B cell (primary cell): ENCODE measurements around the gene BTBD1. TPM values are rescaled to one million over a fixed set of nuclear protein-coding genes. Genes with fewer than 3 reads are reported as not detected.

Experiments used
- ATAC-seq: fragments of 200-7000 bp; cut with Tn5 transposase; one replicate; pipeline ENCODE4 v1.10.0; 2021; ENCODE audit warnings: low read depth, mild to moderate bottlenecking, moderate number of reproducible peaks, moderate library complexity
- CTCF ChIA-PET: fragments of 350-600 bp; sonication (Branson Sonifier 250); formaldehyde crosslinking; loops from one replicate; lab custom pipeline; 2021; ENCODE audit warnings: antibody characterized with exemption, inconsistent platforms; lab: Charles Lee
- POLR2A ChIA-PET: fragments of 350-600 bp; sonication (Branson Sonifier 250); formaldehyde crosslinking; loops from one replicate; lab custom pipeline; 2021; ENCODE audit warnings: antibody characterized with exemption; lab: Charles Lee
- DNase-seq: peaks from one replicate; pipeline ENCODE4 v3.0.0; 2013
- H2AFZ ChIP-seq: 2 replicates; pipeline ENCODE4 v1.6.1; 2012; ENCODE audit warnings: mild to moderate bottlenecking, low read depth, low read length; ENCODE audit not compliant: insufficient read depth, poor library complexity, severe bottlenecking
- H3K27ac ChIP-seq, 2 donors: 1 replicate in 1 of 2; 2 replicates in 1 of 2; pipeline ENCODE4 v1.5.1; 2012 to 2013; ENCODE audit warnings: low read length in 2 of 2, mild to moderate bottlenecking in 2 of 2, moderate library complexity in 1 of 2
- H3K27me3 ChIP-seq, 4 experiments: fragments of 200-600 bp in 1 of 4; sonication (generic) in 1 of 4; replicated peaks in 1 of 4; 1 replicate in 2 of 4; 2 replicates in 2 of 4; pipeline versions ENCODE4 v1.6.1 to v1.7.0; 2013 to 2016; ENCODE audit warnings: low read length in 3 of 4, mild to moderate bottlenecking in 2 of 4, mixed read lengths in 1 of 4, moderate library complexity in 1 of 4; ENCODE audit not compliant: insufficient read depth in 4 of 4, control insufficient read depth in 3 of 4; ENCODE audit errors: control extremely low read depth in 1 of 4
- H3K36me3 ChIP-seq, 2 experiments: replicated peaks in 1 of 2; 1 replicate in 1 of 2; 2 replicates in 1 of 2; pipeline versions ENCODE4 v1.6.1 to v1.7.1; 2013; ENCODE audit warnings: low read length in 1 of 2; ENCODE audit not compliant: insufficient read depth in 2 of 2, control insufficient read depth in 1 of 2; ENCODE audit errors: control extremely low read depth in 1 of 2, extremely low read depth in 1 of 2
- H3K4me1 ChIP-seq, 2 donors: fragments of 200-600 bp in 1 of 2; sonication (generic) in 1 of 2; 1 replicate in 1 of 2; 2 replicates in 1 of 2; pipeline versions ENCODE4 v1.5.1 to v1.6.1; 2013 to 2017; ENCODE audit warnings: low read length in 2 of 2; ENCODE audit not compliant: control insufficient read depth in 2 of 2, insufficient read depth in 2 of 2
- H3K4me2 ChIP-seq: replicated peaks from 2 replicates; pipeline ENCODE3; 2012; ENCODE audit warnings: mild to moderate bottlenecking, low read depth, low read length; ENCODE audit not compliant: poor library complexity, severe bottlenecking
- H3K4me3 ChIP-seq, 5 experiments: fragments of 200-600 bp in 1 of 5; sonication (generic) in 1 of 5; 1 replicate in 3 of 5; 2 replicates in 2 of 5; pipeline versions ENCODE4 v1.5.1 to v1.7.0; 2011 to 2016; ENCODE audit warnings: low read length in 4 of 5, mild to moderate bottlenecking in 4 of 5, low read depth in 2 of 5, control low read depth in 1 of 5, moderate library complexity in 1 of 5; ENCODE audit not compliant: insufficient read depth in 1 of 5; ENCODE audit errors: control extremely low read depth in 1 of 5, extremely low read depth in 1 of 5
- H3K79me2 ChIP-seq: fragments of 200-600 bp; sonication (generic); one replicate; pipeline ENCODE4 v1.6.0; 2016; ENCODE audit warnings: low read length; ENCODE audit not compliant: control insufficient read depth, insufficient read depth
- H3K9ac ChIP-seq: fragments of 200-600 bp; sonication (generic); 2 replicates; pipeline ENCODE4 v1.6.1; 2017; ENCODE audit warnings: mild to moderate bottlenecking, low read length, moderate library complexity
- H3K9me3 ChIP-seq, 3 donors: one replicate each; pipeline versions ENCODE4 v1.6.1 to v1.7.1; 2013; ENCODE audit warnings: low read length in 2 of 3; ENCODE audit not compliant: control insufficient read depth in 2 of 3, insufficient read depth in 1 of 3; ENCODE audit errors: control extremely low read depth in 1 of 3
- H4K20me1 ChIP-seq: 2 replicates; pipeline ENCODE4 v1.6.0; 2012; ENCODE audit warnings: mild to moderate bottlenecking, low read length; ENCODE audit not compliant: insufficient read depth, control insufficient read depth, poor library complexity, severe bottlenecking
- H3K27ac Mint-ChIP-seq: one replicate; pipeline ENCODE4 v1.8.0; 2021; ENCODE audit warnings: mixed read lengths
- H3K27me3 Mint-ChIP-seq: one replicate; pipeline ENCODE4 v1.8.0; 2021; ENCODE audit warnings: mixed read lengths
- H3K4me1 Mint-ChIP-seq: one replicate; pipeline ENCODE4 v1.8.0; 2021; ENCODE audit warnings: mixed read lengths
- H3K4me3 Mint-ChIP-seq: one replicate; pipeline ENCODE4 v1.8.0; 2021; ENCODE audit warnings: mixed read lengths
- H3K9me3 Mint-ChIP-seq: one replicate; pipeline ENCODE4 v1.8.0; 2022; ENCODE audit warnings: mixed read lengths; ENCODE audit not compliant: insufficient read depth
- EZH2 ChIP-seq: IDR thresholded peaks from 2 replicates; pipeline ENCODE4 v1.6.1; 2012; ENCODE audit warnings: borderline replicate concordance, low read depth, mild to moderate bottlenecking, moderate library complexity, low read length; ENCODE audit not compliant: insufficient read depth, poor library complexity, severe bottlenecking
- WGBS: methylation state at CpG from one replicate; pipeline ENCODE4 v1.1.5; 2013; ENCODE audit warnings: missing lambda C conversion rate; ENCODE audit not compliant: insufficient coverage; 5-methylcytosine and 5-hydroxymethylcytosine counted together
- intact Hi-C: fragments of 100-400 bp; cut with micrococcal nuclease; formaldehyde crosslinking; loops from one replicate; pipeline ENCODE4 v1.10.0; 2022
- polyA plus RNA-seq: library from polyadenylated mRNA; depleted of rRNA; stranded (reverse); fragments of >200 nt; gene quantifications from 2 replicates; pipeline ENCODE4 v1.2.3, GENCODE V29; 2012
- total RNA-seq, 2 donors: library from RNA; stranded (reverse); fragments of 120-200 nt in 1 of 2; gene quantifications; 1 replicate in 1 of 2; 2 replicates in 1 of 2; pipeline versions ENCODE4 v1.2.3 to v1.2.4, GENCODE V29; 2013 to 2022
- TF ChIP-seq, protein P1 (sequence below): fragments of 200-600 bp; IDR thresholded peaks from one replicate; pipeline ENCODE4 v1.8.0; 2022; ENCODE audit warnings: antibody characterized with exemption, mild to moderate bottlenecking

The BTBD1 gene
- total and polyA plus RNA-seq, 2 donors (not counting 1 experiment from before 2014, with no cell fraction given), result 20.7 to 47.5 TPM

GRCh38 chr15:82969353-82969752 lies 97.7 kb downstream of the BTBD1 start:
- ChIA-PET CTCF (no interaction called here), POLR2A (no interaction called here)
- TF ChIP-seq, protein P1, sequence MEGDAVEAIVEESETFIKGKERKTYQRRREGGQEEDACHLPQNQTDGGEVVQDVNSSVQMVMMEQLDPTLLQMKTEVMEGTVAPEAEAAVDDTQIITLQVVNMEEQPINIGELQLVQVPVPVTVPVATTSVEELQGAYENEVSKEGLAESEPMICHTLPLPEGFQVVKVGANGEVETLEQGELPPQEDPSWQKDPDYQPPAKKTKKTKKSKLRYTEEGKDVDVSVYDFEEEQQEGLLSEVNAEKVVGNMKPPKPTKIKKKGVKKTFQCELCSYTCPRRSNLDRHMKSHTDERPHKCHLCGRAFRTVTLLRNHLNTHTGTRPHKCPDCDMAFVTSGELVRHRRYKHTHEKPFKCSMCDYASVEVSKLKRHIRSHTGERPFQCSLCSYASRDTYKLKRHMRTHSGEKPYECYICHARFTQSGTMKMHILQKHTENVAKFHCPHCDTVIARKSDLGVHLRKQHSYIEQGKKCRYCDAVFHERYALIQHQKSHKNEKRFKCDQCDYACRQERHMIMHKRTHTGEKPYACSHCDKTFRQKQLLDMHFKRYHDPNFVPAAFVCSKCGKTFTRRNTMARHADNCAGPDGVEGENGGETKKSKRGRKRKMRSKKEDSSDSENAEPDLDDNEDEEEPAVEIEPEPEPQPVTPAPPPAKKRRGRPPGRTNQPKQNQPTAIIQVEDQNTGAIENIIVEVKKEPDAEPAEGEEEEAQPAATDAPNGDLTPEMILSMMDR, result no peak
- TF ChIP-seq EZH2, result no peak
- H3K27me3 ChIP-seq, result no peaks in the 10 kb centered on the region
- no peaks in the 10 kb centered on the region for H4K20me1 ChIP-seq
- no peaks in the 10 kb centered on the region for H3K79me2 ChIP-seq
- no peak overlapping the region for H2AFZ ChIP-seq
- H3K9me3 ChIP-seq, result no peaks in the 10 kb centered on the region
- no peak for DNase-seq
- no peaks in the 10 kb centered on the region for H3K36me3 ChIP-seq
- no peak overlapping the region for H3K9ac ChIP-seq
- H3K9me3 Mint-ChIP-seq, result no peaks in the 10 kb centered on the region
- no peaks in the 10 kb centered on the region for H3K4me1 Mint-ChIP-seq
- ATAC-seq, result no peak
- WGBS, result 100% methylated on average over 3 of the region's 7 CpGs
- no peak overlapping the region for H3K4me2 ChIP-seq
- no peaks in the 10 kb centered on the region for H3K4me1 ChIP-seq
- no peaks in the 10 kb centered on the region for H3K27me3 Mint-ChIP-seq
- H3K27ac Mint-ChIP-seq, result no peak overlapping the region
- H3K4me3 ChIP-seq, result no peak overlapping the region
- intact Hi-C loops, result no loop called here
- no peak overlapping the region for H3K4me3 Mint-ChIP-seq
- H3K27ac ChIP-seq, result no peak overlapping the region

- Histone ChIP-seq H3K4me1 (no peaks in the 10 kb centered on the region), H3K79me2 (no peaks in the 10 kb centered on the region), H4K20me1 (no peaks in the 10 kb centered on the region), H3K27ac (no peak overlapping the region), H3K9ac (no peak overlapping the region), H3K9me3 (no peaks in the 10 kb centered on the region), H3K4me3 (no peak overlapping the region), H3K27me3 (no peaks in the 10 kb centered on the region), H2AFZ (no peak overlapping the region), H3K4me2 (no peak overlapping the region), H3K36me3 (no peaks in the 10 kb centered on the region)
- ATAC-seq (no peak), DNase-seq (no peak)
- Mint-ChIP-seq H3K4me3 (no peak overlapping the region), H3K27me3 (no peaks in the 10 kb centered on the region), H3K9me3 (no peaks in the 10 kb centered on the region), H3K4me1 (no peaks in the 10 kb centered on the region), H3K27ac (no peak overlapping the region)
- no peak for TF ChIP-seq EZH2
- TF ChIP-seq, protein P1, result no peak
- intact Hi-C loops, result no loop called here
- ChIA-PET CTCF (no interaction called here), POLR2A (no interaction called here)
- WGBS, result 100% methylated on average over 1 of the region's 4 CpGs
Observed at GRCh38 chr15:82968066-82968465, 99.0 kb downstream of the BTBD1 start.
